GM12872 (cell line): ENCODE measurements around the gene RBM28.

ENCODE experiments used
- TF ChIP-seq, protein P1 (sequence below): IDR thresholded peaks from 3 replicates; pipeline ENCODE4 v1.5.1; 2011; ENCODE audit warnings: low read depth, mild to moderate bottlenecking, low read length, moderate library complexity; ENCODE audit not compliant: insufficient read depth

The RBM28 gene

DNA sequence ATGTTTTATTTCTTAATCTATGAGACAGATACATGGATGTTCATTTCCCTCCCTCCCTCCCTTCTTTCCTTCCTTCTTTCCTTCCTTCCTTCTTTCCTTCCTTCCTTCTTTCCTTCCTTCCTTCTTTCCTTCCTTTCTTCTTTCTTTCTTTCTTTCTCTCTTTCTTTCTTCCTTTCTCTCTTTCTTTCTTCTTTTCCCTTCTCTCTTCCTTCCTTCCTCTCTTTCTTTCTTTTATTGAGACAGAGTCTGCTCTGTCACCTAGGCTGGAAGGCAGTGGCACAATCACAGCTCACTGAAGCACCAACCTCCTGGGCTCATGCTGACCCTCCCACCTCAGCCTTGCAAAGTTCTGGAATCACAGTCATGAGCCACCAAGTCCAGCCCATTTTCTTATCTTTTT, 23.3 kb upstream of the RBM28 start:
- TF ChIP-seq, protein P1, sequence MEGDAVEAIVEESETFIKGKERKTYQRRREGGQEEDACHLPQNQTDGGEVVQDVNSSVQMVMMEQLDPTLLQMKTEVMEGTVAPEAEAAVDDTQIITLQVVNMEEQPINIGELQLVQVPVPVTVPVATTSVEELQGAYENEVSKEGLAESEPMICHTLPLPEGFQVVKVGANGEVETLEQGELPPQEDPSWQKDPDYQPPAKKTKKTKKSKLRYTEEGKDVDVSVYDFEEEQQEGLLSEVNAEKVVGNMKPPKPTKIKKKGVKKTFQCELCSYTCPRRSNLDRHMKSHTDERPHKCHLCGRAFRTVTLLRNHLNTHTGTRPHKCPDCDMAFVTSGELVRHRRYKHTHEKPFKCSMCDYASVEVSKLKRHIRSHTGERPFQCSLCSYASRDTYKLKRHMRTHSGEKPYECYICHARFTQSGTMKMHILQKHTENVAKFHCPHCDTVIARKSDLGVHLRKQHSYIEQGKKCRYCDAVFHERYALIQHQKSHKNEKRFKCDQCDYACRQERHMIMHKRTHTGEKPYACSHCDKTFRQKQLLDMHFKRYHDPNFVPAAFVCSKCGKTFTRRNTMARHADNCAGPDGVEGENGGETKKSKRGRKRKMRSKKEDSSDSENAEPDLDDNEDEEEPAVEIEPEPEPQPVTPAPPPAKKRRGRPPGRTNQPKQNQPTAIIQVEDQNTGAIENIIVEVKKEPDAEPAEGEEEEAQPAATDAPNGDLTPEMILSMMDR: no peak

DNA sequence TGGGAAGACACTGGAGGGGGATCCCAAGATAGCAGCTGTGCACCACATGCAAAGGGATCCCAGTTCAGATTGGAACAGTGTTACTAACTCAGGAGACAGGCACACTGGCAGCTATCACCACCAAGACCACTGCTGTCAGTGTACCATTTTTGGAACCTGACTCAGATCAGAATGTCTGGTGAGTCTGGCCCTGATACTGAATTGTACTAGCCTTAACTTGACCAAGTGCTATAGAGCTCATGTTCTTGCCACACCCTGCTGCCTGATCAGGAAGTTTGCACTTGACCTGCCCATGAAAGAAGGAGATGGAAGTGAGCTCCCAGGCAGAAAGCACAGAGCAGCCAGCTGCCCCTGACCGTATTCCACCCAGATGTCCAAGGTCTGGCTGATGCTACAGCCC, 22.6 kb upstream of the RBM28 start:
- TF ChIP-seq, protein P1: no peak

DNA sequence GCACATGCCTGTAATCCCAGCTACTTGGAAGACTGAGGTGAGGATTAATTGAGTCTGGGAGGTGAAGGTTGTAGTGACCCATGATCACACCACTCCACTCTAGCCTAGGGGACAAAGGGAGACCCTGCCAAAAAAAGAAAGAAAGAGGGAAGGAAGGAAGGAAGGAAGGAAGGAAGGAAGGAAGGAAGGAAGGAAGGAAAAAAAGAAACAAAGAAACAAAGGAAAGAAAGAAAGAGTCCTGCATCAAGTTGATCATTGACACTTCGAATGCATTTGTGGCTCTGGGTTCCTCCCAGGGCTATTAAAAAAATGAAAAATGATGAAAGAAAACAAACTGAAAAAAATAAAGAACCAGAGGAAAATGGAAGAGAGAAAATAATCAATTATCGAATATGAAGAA, 21.7 kb upstream of the RBM28 start:
- TF ChIP-seq, protein P1: no peak

DNA sequence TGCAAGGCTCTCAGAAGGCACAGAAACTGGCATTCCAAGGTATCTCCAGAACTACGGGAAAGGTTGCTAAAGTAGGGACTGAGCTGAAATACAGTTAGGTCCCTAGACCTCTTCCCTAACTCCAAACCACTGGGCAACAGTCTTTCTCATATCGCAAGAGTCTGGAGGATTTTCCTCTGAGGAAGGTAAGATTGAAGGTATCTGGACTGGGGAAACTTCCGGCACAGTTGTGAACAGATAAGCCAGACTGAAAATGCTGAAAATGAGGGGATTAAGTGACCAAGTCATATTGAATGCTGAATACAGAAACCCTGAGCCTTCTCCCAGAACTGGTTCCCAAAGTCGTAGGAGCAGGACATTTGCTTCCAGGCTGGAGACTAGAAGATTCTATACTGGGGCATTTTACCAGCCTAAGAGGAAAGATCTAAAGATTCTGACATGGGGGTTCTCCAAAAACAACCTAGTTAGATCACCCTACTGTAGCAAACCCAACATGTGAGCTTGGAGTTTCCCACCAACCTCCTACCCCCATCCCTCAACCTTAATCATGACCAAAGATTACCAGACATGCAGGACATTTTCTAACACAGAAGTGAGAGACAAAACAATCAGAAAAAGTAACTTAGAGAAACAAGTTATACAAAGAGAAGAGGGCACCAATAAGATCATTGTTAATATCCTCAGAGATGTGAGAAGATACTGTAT, 20.6 kb upstream of the RBM28 start:
- TF ChIP-seq, protein P1: no peak

DNA sequence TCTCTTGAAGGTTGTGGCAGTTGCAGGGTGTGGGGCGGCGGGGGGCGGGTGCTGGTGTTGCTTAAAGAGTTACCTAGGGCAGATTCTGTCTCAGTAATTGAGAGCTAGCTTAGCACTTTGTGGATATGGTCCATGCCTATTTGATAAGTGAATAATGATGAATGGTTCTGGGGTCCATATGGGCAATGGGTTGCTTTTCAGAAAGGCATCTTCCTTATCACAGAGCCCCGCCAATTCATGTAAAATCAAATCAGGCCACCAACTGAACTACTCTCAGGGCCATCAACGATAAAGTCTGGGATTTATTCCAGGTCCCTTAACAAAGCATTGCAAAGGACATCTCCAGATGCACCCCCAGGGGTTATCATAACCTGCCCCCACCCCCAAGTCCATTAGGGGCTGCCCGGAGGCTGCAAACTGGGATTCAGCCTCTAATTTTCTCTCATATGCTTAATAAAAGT, 19.6 kb upstream of the RBM28 start:
- TF ChIP-seq, protein P1: no peak

DNA sequence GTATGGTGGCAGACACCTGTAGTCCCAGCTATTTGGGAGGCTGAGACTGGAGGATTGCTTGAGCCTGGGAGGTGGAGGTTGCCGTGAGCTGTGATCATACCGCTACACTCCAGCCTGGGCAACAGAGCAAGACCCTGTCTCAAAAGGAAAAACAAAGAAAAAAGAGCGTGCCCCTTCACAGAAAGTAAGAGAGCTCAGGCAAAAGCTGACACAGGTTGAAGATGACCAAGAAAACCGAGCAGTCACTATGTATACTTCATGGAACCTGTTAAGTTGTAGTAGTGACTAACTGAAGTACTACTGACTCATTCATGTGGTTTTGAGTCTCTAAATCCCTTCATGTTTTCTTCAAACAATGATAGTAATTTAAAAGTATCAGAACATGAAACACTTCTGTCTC, 19.0 kb upstream of the RBM28 start:
- TF ChIP-seq, protein P1: no peak

DNA sequence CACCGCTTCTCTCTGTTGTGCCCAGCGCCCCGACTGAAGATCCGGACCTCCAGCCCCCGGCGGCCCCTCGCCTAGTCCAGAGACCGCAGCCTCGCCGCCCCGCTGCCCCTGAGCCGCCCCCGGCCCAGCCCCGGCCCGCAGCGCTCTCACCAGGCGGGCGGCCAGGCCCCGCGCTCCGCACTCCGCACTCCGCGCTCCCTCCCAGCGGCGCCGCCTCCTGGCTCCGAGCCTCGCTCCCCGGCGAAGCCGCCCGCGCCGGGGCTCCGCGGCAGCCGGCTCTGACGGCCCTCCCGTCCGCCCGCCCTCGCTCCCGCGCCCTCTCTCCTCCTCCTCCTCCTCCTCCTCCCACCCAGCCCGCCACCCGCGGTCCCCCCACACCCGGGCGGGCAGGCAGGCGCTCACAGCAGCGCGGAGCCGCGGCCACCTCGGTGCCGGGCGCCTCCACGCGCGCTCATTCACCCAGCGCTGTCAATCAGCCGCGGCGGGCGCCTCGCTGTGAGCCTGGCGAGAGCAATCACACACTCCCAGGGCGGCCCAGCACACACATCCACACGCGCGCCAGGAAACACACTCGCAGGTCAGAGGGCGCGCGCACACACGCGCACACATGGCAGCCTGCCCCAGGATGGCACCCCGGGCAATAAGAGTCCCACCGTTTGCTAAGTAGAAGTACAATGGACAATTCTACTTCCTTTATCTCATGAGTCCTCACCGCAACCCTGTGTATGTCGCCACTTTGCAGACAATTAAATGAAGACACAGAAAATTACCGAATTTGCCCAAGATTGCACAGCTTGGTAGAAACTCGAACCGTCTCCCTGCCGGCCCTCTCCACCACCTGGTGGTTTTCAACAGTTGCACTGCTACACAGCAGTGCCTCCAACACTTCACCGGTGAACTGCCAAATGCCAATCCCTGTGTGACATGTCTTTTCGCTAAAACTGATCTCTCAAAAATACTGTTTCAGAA, 18.0 kb upstream of the RBM28 start, which contains the start of gene PRRT4:
Gene PRRT4 (minus strand): TSS at position 280 of the 969 bp plus-strand sequence.
- TF ChIP-seq, protein P1: no peak
